IMR-90 (cell line): ENCODE measurements around the gene NPPB. TPM values are rescaled to one million over a fixed set of nuclear protein-coding genes. Genes with fewer than 3 reads are reported as not detected.

Experiments
- ATAC-seq: fragments of 200-7000 bp; cut with Tn5 transposase; 2 replicates; pipeline ENCODE4 v1.9.1; 2020; ENCODE audit warnings: low read depth, mild to moderate bottlenecking, moderate library complexity
- BruUV-seq: library from RNA; stranded (reverse); fragments of 400-500 nt; replicated peaks from 2 replicates; lab custom pipeline; 2021; lab: Mats Ljungman, UMichigan
- CTCF ChIA-PET: fragments of 300-600 bp; formaldehyde crosslinking; extraction: SDS; loops from one replicate; lab custom pipeline; 2021; ENCODE audit warnings: antibody characterized with exemption; lab: Yijun Ruan, JAX
- POLR2A ChIA-PET: fragments of 300-600 bp; sonication (Branson Sonifier 250); formaldehyde crosslinking; loops from one replicate; lab custom pipeline; 2022; ENCODE audit warnings: antibody characterized with exemption; ENCODE audit not compliant: unreplicated experiment; lab: Charles Lee
- DNase-seq: peaks from one replicate; pipeline ENCODE4 v3.0.0; 2013
- H2AFZ ChIP-seq: replicated peaks from 2 replicates; pipeline ENCODE3; 2013; ENCODE audit warnings: low read length, mild to moderate bottlenecking; ENCODE audit not compliant: poor library complexity
- H2AK5ac ChIP-seq: 2 replicates; pipeline ENCODE4 v1.6.1; 2013; ENCODE audit warnings: low read depth, low read length, inconsistent platforms
- H2AK9ac ChIP-seq: replicated peaks from 2 replicates; pipeline ENCODE3; 2013; ENCODE audit warnings: mild to moderate bottlenecking, low read depth, low read length, moderate library complexity; ENCODE audit not compliant: poor library complexity
- H2BK120ac ChIP-seq: 2 replicates; pipeline ENCODE4 v1.6.1; 2013; ENCODE audit warnings: low read depth, low read length, inconsistent platforms
- H2BK15ac ChIP-seq: 3 replicates; pipeline ENCODE4 v1.6.1; 2013; ENCODE audit warnings: low read depth, low read length, inconsistent platforms
- H2BK20ac ChIP-seq: 2 replicates; pipeline ENCODE4 v1.6.1; 2013; ENCODE audit warnings: low read depth, mild to moderate bottlenecking, inconsistent platforms, low read length, moderate library complexity
- H2BK5ac ChIP-seq: 2 replicates; pipeline ENCODE4 v1.6.1; 2013; ENCODE audit warnings: mild to moderate bottlenecking, low read depth, low read length, inconsistent platforms; ENCODE audit not compliant: poor library complexity, severe bottlenecking
- H3K14ac ChIP-seq: replicated peaks from 2 replicates; pipeline ENCODE4 v1.6.1; 2013; ENCODE audit warnings: low read depth, low read length, inconsistent platforms
- H3K18ac ChIP-seq: 2 replicates; pipeline ENCODE4 v1.6.1; 2013; ENCODE audit warnings: low read depth, low read length, control low read depth
- H3K23ac ChIP-seq: 2 replicates; pipeline ENCODE4 v1.6.1; 2013; ENCODE audit warnings: low read depth, low read length, inconsistent platforms
- H3K27ac ChIP-seq: 2 replicates; pipeline ENCODE4 v1.5.1; 2013; ENCODE audit warnings: mild to moderate bottlenecking, control low read depth, low read length; ENCODE audit not compliant: insufficient read depth
- H3K27me3 ChIP-seq: 2 replicates; pipeline ENCODE4 v1.6.1; 2013; ENCODE audit warnings: low read length; ENCODE audit not compliant: control insufficient read depth, insufficient read depth
- H3K36me3 ChIP-seq: 2 replicates; pipeline ENCODE4 v1.6.1; 2013; ENCODE audit warnings: low read length, mixed read lengths; ENCODE audit not compliant: control insufficient read depth, insufficient read depth
- H3K4ac ChIP-seq: 2 replicates; pipeline ENCODE4 v1.6.1; 2013; ENCODE audit warnings: low read depth, low read length, inconsistent platforms
- H3K4me1 ChIP-seq: 2 replicates; pipeline ENCODE4 v1.6.1; 2013; ENCODE audit warnings: low read length, mixed read lengths; ENCODE audit not compliant: control insufficient read depth, insufficient read depth
- H3K4me2 ChIP-seq: 2 replicates; pipeline ENCODE4 v1.6.1; 2013; ENCODE audit warnings: low read depth, mild to moderate bottlenecking, control low read depth, low read length, moderate library complexity
- H3K4me3 ChIP-seq: 2 replicates; pipeline ENCODE4 v1.5.1; 2013; ENCODE audit warnings: low read depth, mild to moderate bottlenecking, control low read depth, low read length, moderate library complexity; ENCODE audit not compliant: insufficient read depth
- H3K56ac ChIP-seq: 2 replicates; pipeline ENCODE4 v1.6.1; 2013; ENCODE audit warnings: low read length, inconsistent platforms; ENCODE audit not compliant: insufficient read depth; ENCODE audit errors: extremely low read depth
- H3K79me1 ChIP-seq, 2 experiments: 2 replicates each; pipeline ENCODE4 v1.6.1; 2013; ENCODE audit warnings: low read length in 2 of 2, inconsistent platforms in 1 of 2, low read depth in 1 of 2
- H3K9ac ChIP-seq: 2 replicates; pipeline ENCODE4 v1.6.1; 2013; ENCODE audit warnings: low read depth, low read length, control low read depth
- H3K9me1 ChIP-seq: 2 replicates; pipeline ENCODE4 v1.6.1; 2013; ENCODE audit warnings: low read length, inconsistent platforms; ENCODE audit not compliant: insufficient read depth
- H3K9me3 ChIP-seq: 2 replicates; pipeline ENCODE4 v1.6.1; 2013; ENCODE audit warnings: low read length; ENCODE audit not compliant: control insufficient read depth, insufficient read depth
- H4K20me1 ChIP-seq: 2 replicates; pipeline ENCODE4 v1.6.1; 2013; ENCODE audit warnings: low read length, inconsistent platforms; ENCODE audit not compliant: insufficient read depth
- H4K5ac ChIP-seq: 2 replicates; pipeline ENCODE4 v1.6.1; 2013; ENCODE audit warnings: mild to moderate bottlenecking, low read depth, low read length, control low read depth
- H4K8ac ChIP-seq, 2 experiments: 2 replicates each; pipeline ENCODE4 v1.6.1; 2013; ENCODE audit warnings: low read depth in 2 of 2, low read length in 2 of 2, control low read depth in 1 of 2, inconsistent platforms in 1 of 2
- H4K91ac ChIP-seq: 2 replicates; pipeline ENCODE4 v1.6.1; 2013; ENCODE audit warnings: low read depth, low read length, inconsistent platforms; ENCODE audit not compliant: insufficient read depth
- BHLHE40 ChIP-seq: fragments of 150-350 bp; IDR thresholded peaks from 2 replicates; pipeline ENCODE4 v1.6.1; 2016; ENCODE audit warnings: mild to moderate bottlenecking, low read depth, low read length
- CEBPB ChIP-seq: IDR thresholded peaks from 2 replicates; pipeline ENCODE4 v1.6.1; 2012; ENCODE audit warnings: low read depth, low read length, improper control_type of control experiment
- CHD1 ChIP-seq: IDR thresholded peaks from 2 replicates; pipeline ENCODE4 v1.6.1; 2012; ENCODE audit warnings: low read depth, low read length, improper control_type of control experiment
- CTCF ChIP-seq: conservative IDR thresholded peaks from 2 replicates; pipeline ENCODE4 v1.5.1; 2012; ENCODE audit warnings: mild to moderate bottlenecking, low read depth, low read length, improper control_type of control experiment
- ELK1 ChIP-seq: fragments of 150-350 bp; IDR thresholded peaks from 2 replicates; pipeline ENCODE4 v1.6.1; 2016; ENCODE audit warnings: low read depth, mild to moderate bottlenecking, low read length, moderate library complexity, borderline replicate concordance
- FOS ChIP-seq: fragments of 150-350 bp; IDR thresholded peaks from 2 replicates; pipeline ENCODE4 v1.6.1; 2016; ENCODE audit warnings: low read depth, low read length
- MAFK ChIP-seq: IDR thresholded peaks from 2 replicates; pipeline ENCODE4 v1.6.1; 2012; ENCODE audit warnings: low read depth, low read length, improper control_type of control experiment
- MAZ ChIP-seq: IDR thresholded peaks from 2 replicates; pipeline ENCODE4 v1.6.1; 2012; ENCODE audit warnings: low read depth, mild to moderate bottlenecking, low read length, improper control_type of control experiment, moderate library complexity, borderline replicate concordance
- MXI1 ChIP-seq: IDR thresholded peaks from 2 replicates; pipeline ENCODE4 v1.6.1; 2012; ENCODE audit warnings: low read depth, mild to moderate bottlenecking, low read length, moderate library complexity, borderline replicate concordance
- NFE2L2 ChIP-seq: fragments of 150-350 bp; IDR thresholded peaks from 2 replicates; pipeline ENCODE4 v1.6.1; 2016; ENCODE audit warnings: low read depth, mild to moderate bottlenecking, low read length
- POLR2A ChIP-seq: IDR thresholded peaks from 2 replicates; pipeline ENCODE4 v1.6.1; 2012; ENCODE audit warnings: mild to moderate bottlenecking, low read depth, low read length
- RAD21 ChIP-seq: IDR thresholded peaks from 2 replicates; pipeline ENCODE4 v1.6.1; 2012; ENCODE audit warnings: low read length, improper control_type of control experiment
- RCOR1 ChIP-seq: IDR thresholded peaks from 2 replicates; pipeline ENCODE4 v1.6.1; 2012; ENCODE audit warnings: mild to moderate bottlenecking, low read length, improper control_type of control experiment; ENCODE audit not compliant: insufficient replicate concordance
- RFX5 ChIP-seq: IDR thresholded peaks from 2 replicates; pipeline ENCODE4 v1.8.0; 2012; ENCODE audit warnings: low read depth, mild to moderate bottlenecking, low read length, moderate library complexity
- SMC3 ChIP-seq: fragments of 150-350 bp; IDR thresholded peaks from 2 replicates; pipeline ENCODE4 v1.6.1; 2016; ENCODE audit warnings: low read depth, mild to moderate bottlenecking, antibody characterized with exemption, low read length, moderate library complexity
- USF2 ChIP-seq: fragments of 150-350 bp; IDR thresholded peaks from 2 replicates; pipeline ENCODE4 v1.6.1; 2017; ENCODE audit warnings: mild to moderate bottlenecking, antibody characterized with exemption, low read length, low read depth
- WGBS, 2 experiments: methylation state at CpG; one replicate each; pipeline versions ENCODE4 v1.1.5 to v1.1.7; 2013; ENCODE audit warnings: missing lambda C conversion rate in 2 of 2; ENCODE audit not compliant: insufficient read length in 1 of 2; ENCODE audit errors: extremely low coverage in 2 of 2; 5-methylcytosine and 5-hydroxymethylcytosine counted together
- dilution Hi-C: fragments of 300-500 bp; cut with HindIII; formaldehyde crosslinking; loops from one replicate; pipeline ENCODE4 v1.14.3; 2018; ENCODE audit warnings: low sequenced_read_pairs; ENCODE audit not compliant: unreplicated experiment
- in situ Hi-C: fragments of 300-500 bp; cut with MboI; formaldehyde crosslinking; loops from 3 replicates; pipeline ENCODE4 v1.14.3; 2019; ENCODE audit warnings: low sequenced_read_pairs, inconsistent platforms, mixed read lengths
- intact Hi-C: fragments of 100-400 bp; cut with micrococcal nuclease; formaldehyde crosslinking; loops from 2 replicates; pipeline ENCODE4 v1.10.0; 2022
- polyA plus RNA-seq, 3 experiments: library from polyadenylated mRNA; depleted of rRNA; stranded (reverse); fragments of >200 nt; gene quantifications; 2 replicates each; pipeline ENCODE4 v1.2.3, GENCODE V29; 2012; ENCODE audit warnings: low replicate concordance in 1 of 3
- total RNA-seq: library from RNA; depleted of rRNA; stranded (reverse); fragments of >200 nt; gene quantifications from 2 replicates; pipeline ENCODE4 v1.2.3, GENCODE V29; 2012

NPPB gene
- total and polyA plus RNA-seq, 2 of the 4 experiments (the other 2 are of a cell fraction), result not detected

- POLR2A ChIA-PET, result no interaction called here
- Histone ChIP-seq H3K4me2 (no peak overlapping the region), H4K20me1 (no peaks in the 10 kb centered on the region), H3K4me3 (no peak overlapping the region), H3K23ac (no peak overlapping the region), H4K91ac (no peak overlapping the region), H2BK20ac (no peak overlapping the region), H3K36me3 (no peaks in the 10 kb centered on the region), H2AK9ac (no peak overlapping the region), H2BK5ac (no peak overlapping the region), H4K8ac (no peak overlapping the region), H3K56ac (no peak overlapping the region), H3K27me3 (peaks cover 26% of the 10 kb centered on the region), H3K18ac (no peak overlapping the region), H3K9me1 (peaks cover 4% of the 10 kb centered on the region; the same call in 1 of the 2 replicates), H3K27ac (no peak overlapping the region), H3K4ac (no peak overlapping the region), H2AK5ac (no peak overlapping the region), H2BK15ac (no peak overlapping the region), H4K5ac (no peak overlapping the region), H3K9me3 (no peaks in the 10 kb centered on the region), H2AFZ (no peak overlapping the region), H3K79me1 (no peaks in the 10 kb centered on the region), H3K14ac (no peak overlapping the region), H3K4me1 (0 out of 2 replicates have a peak, but pooled peaks cover 1% of the 10 kb centered on the region), H3K9ac (no peak overlapping the region), H2BK120ac (no peak overlapping the region)
- intact Hi-C loops (no loop called here), dilution Hi-C loops (no loop called here), in situ Hi-C loops (no loop called here)
- no peak for TF ChIP-seq SMC3
- no peak for TF ChIP-seq NFE2L2
- TF ChIP-seq RCOR1, result no peak
- TF ChIP-seq ELK1, result no peak
- no peak for TF ChIP-seq MAFK
- no peak for TF ChIP-seq BHLHE40
- no peak for TF ChIP-seq CTCF
- no peak for TF ChIP-seq CEBPB
- TF ChIP-seq CHD1, result no peak
- no peak for TF ChIP-seq USF2
- TF ChIP-seq POLR2A, result no peak
- TF ChIP-seq RFX5, result no peak
- TF ChIP-seq RAD21, result no peak
- TF ChIP-seq MXI1, result no peak
- TF ChIP-seq MAZ, result no peak
- TF ChIP-seq FOS, result no peak
- no CpG with 5 or more reads among the region's 2 CpGs for whole genome bisulfite sequencing, 2 experiments
- no TSS peak for BruUV-seq
- ATAC-seq (no peak), DNase-seq (no peak)
- CTCF ChIA-PET, result no interaction called here
These were observed 1.3 kb upstream of the NPPB start for GRCh38 chr1:11860083-11860482.
